Ovary (tissue), 3 donors: ENCODE results near the gene TRIOBP.
A peak's percentile ranks its signal among the peaks of the same experiment; 100 is the strongest.

Source experiments
- EP300 ChIP-seq: sonication (generic); formaldehyde crosslinking; IDR thresholded peaks from one replicate; pipeline ENCODE4 v1.6.1; 2017; ENCODE audit warnings: antibody characterized with exemption
- POLR2A ChIP-seq: fragments of 450-650 bp; IDR thresholded peaks from one replicate; pipeline ENCODE4 v1.6.1; 2017; ENCODE audit warnings: antibody characterized with exemption, mild to moderate bottlenecking, moderate library complexity
- TF ChIP-seq, protein P1 (sequence below), 3 donors: fragments of 450-650 bp in 2 of 3; fragments of 200-600 bp in 1 of 3; IDR thresholded peaks; one replicate each; pipeline versions ENCODE4 v1.5.1 to v1.8.0; 2016 to 2022; ENCODE audit warnings: antibody characterized with exemption in 3 of 3, mild to moderate bottlenecking in 1 of 3
- donor health status: DM: no; HTN: no; CAD: no.

- TF ChIP-seq, protein P1, sequence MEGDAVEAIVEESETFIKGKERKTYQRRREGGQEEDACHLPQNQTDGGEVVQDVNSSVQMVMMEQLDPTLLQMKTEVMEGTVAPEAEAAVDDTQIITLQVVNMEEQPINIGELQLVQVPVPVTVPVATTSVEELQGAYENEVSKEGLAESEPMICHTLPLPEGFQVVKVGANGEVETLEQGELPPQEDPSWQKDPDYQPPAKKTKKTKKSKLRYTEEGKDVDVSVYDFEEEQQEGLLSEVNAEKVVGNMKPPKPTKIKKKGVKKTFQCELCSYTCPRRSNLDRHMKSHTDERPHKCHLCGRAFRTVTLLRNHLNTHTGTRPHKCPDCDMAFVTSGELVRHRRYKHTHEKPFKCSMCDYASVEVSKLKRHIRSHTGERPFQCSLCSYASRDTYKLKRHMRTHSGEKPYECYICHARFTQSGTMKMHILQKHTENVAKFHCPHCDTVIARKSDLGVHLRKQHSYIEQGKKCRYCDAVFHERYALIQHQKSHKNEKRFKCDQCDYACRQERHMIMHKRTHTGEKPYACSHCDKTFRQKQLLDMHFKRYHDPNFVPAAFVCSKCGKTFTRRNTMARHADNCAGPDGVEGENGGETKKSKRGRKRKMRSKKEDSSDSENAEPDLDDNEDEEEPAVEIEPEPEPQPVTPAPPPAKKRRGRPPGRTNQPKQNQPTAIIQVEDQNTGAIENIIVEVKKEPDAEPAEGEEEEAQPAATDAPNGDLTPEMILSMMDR (IDR thresholded peaks at IDR 0.05) = no peak
- no peak for TF ChIP-seq POLR2A
- TF ChIP-seq EP300 = peak; percentile 47
Measured at GRCh38 chr22:37741312-37741795, 44.5 kb downstream of the TRIOBP start.
